ENCODE measurements around the gene RAB5B.

- TF ChIP-seq, protein P1, sequence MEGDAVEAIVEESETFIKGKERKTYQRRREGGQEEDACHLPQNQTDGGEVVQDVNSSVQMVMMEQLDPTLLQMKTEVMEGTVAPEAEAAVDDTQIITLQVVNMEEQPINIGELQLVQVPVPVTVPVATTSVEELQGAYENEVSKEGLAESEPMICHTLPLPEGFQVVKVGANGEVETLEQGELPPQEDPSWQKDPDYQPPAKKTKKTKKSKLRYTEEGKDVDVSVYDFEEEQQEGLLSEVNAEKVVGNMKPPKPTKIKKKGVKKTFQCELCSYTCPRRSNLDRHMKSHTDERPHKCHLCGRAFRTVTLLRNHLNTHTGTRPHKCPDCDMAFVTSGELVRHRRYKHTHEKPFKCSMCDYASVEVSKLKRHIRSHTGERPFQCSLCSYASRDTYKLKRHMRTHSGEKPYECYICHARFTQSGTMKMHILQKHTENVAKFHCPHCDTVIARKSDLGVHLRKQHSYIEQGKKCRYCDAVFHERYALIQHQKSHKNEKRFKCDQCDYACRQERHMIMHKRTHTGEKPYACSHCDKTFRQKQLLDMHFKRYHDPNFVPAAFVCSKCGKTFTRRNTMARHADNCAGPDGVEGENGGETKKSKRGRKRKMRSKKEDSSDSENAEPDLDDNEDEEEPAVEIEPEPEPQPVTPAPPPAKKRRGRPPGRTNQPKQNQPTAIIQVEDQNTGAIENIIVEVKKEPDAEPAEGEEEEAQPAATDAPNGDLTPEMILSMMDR (IDR thresholded peaks at IDR 0.05; ENCODE audit: extremely low read depth in 1 of 2, insufficient read depth in 1 of 2, low read depth in 1 of 2, low read length in 2 of 2), result no peak
- no peak for TF ChIP-seq POLR2AphosphoS5 (IDR thresholded peaks at IDR 0.05; ENCODE audit: insufficient read depth, low read depth, low read length)
- TF ChIP-seq EZH2 (IDR thresholded peaks at IDR 0.05; ENCODE audit: borderline replicate concordance, low read depth, low read length, severe bottlenecking), result no peak
Measured at GRCh38 chr12:56011509-56012090, 37.7 kb downstream of the RAB5B start.

Data from endothelial cell of umbilical vein (primary cell).